Ovary (tissue), 9 donors: ENCODE measurements around the gene CHRND. TPM values are rescaled to one million over a fixed set of nuclear protein-coding genes. Genes with fewer than 3 reads are reported as not detected.

Source experiments
- polyA plus RNA-seq, 2 donors: library from polyadenylated mRNA; stranded (reverse); fragments of 200-250 nt in 1 of 2; fragments of 350-450 nt in 1 of 2; fragmentation: Illumina TruSeq in 1 of 2; extraction: RNeasy Lipid Tissue Mini Kit (QIAGEN cat#74804) in 1 of 2; gene quantifications; one replicate each; pipeline ENCODE4 v1.2.3, GENCODE V29; 2013 to 2014
- total RNA-seq, 7 donors: library from RNA; depleted of rRNA in 2 of 7; stranded (reverse); fragments of >200 nt in 2 of 7; fragmentation: NEBNext Ultra II Directional in 3 of 7; extraction: Animal tissue kit (Norgen Biotek cat#: 25700) in 3 of 7; gene quantifications; one replicate each; pipeline versions ENCODE4 v1.1.0 to v1.2.4, GENCODE V29; 2016 to 2023
- donor health status: DM: no; HTN: no; CAD: no; lungs with moderate emphysema.
- donor health status: DM: no; HTN: no; CAD: no.
- donor health status: Bipolar disorder and iron deficiency.
- donor health status: DM: yes; HTN: yes; CAD: no.
- donor health status: DM: no; HTN: no; CAD: no.
- donor health status: DM: yes; HTN: yes; CAD: no.

The CHRND gene
- total and polyA plus RNA-seq, 9 donors: 0.28 to 0.40 TPM; not detected in 7

Other genes with a start within 250 kb of the CHRND start
- 10 to 100 TPM in 2 of 7 donors, 1 to 10 TPM in 1, under 1 TPM in 2, not detected in 2; 0.20 to 21.6 (median 8.5) TPM for gene ALPP, start 147.4 kb upstream of the CHRND start, total RNA-seq
- not detected for gene ALPP, start 147.4 kb upstream of the CHRND start, polyA plus RNA-seq
- gene ALPG, start 119.3 kb upstream of the CHRND start, total RNA-seq: under 1 TPM in 2 of 7 donors, not detected in 5; 0.11 to 0.36 TPM
- gene ALPG, start 119.3 kb upstream of the CHRND start, polyA plus RNA-seq: under 1 TPM in 1 of 2 donors, not detected in 1; 0.02 TPM
- gene ALPI, start 70.0 kb upstream of the CHRND start, total RNA-seq: under 1 TPM in 1 of 7 donors, not detected in 6; 0.72 TPM
- gene ALPI, start 70.0 kb upstream of the CHRND start, polyA plus RNA-seq: not detected
- gene ECEL1, start 38.3 kb upstream of the CHRND start, total RNA-seq: 100 to 1,000 TPM in 2 of 7 donors, 10 to 100 TPM in 5; 34.8 to 251 (median 48.8) TPM
- 10 to 100 TPM in 1 of 2 donors, 1 to 10 TPM in 1; 2.4 to 41.9 TPM for gene ECEL1, start 38.3 kb upstream of the CHRND start, polyA plus RNA-seq
- under 1 TPM in 2 of 7 donors, not detected in 5; 0.27 to 0.35 TPM for gene PRSS56, start 5.8 kb upstream of the CHRND start, total RNA-seq
- gene PRSS56, start 5.8 kb upstream of the CHRND start, polyA plus RNA-seq: not detected
- not detected for gene CHRNG, start 13.5 kb downstream of the CHRND start, total RNA-seq
- not detected for gene CHRNG, start 13.5 kb downstream of the CHRND start, polyA plus RNA-seq
- 1 to 10 TPM; 4.3 to 9.7 (median 7.6) TPM for gene TIGD1, start 24.4 kb downstream of the CHRND start, total RNA-seq
- gene TIGD1, start 24.4 kb downstream of the CHRND start, polyA plus RNA-seq: 1 to 10 TPM; 5.1 to 6.6 TPM
- gene EIF4E2, start 24.5 kb downstream of the CHRND start, total RNA-seq: 10 to 100 TPM; 18.6 to 47.6 (median 42.8) TPM
- 100 to 1,000 TPM in 1 of 2 donors, 10 to 100 TPM in 1; 41.9 to 111 TPM for gene EIF4E2, start 24.5 kb downstream of the CHRND start, polyA plus RNA-seq
- gene EFHD1, start 107.4 kb downstream of the CHRND start, total RNA-seq: 10 to 100 TPM; 14.8 to 87.0 (median 46.8) TPM
- gene EFHD1, start 107.4 kb downstream of the CHRND start, polyA plus RNA-seq: 100 to 1,000 TPM in 1 of 2 donors, 10 to 100 TPM in 1; 83.4 to 154 TPM
- gene GIGYF2, start 171.2 kb downstream of the CHRND start, total RNA-seq: 10 to 100 TPM; 55.2 to 83.6 (median 69.4) TPM
- gene GIGYF2, start 171.2 kb downstream of the CHRND start, polyA plus RNA-seq: 10 to 100 TPM; 22.1 to 55.9 TPM